Measurements from ENCODE around the gene IL10RB. TPM values are rescaled to one million over a fixed set of nuclear protein-coding genes. Genes with fewer than 3 reads are reported as not detected.

The IL10RB gene
- total and polyA plus RNA-seq, 10 of the 15 experiments (the other 5 are each of a cell fraction or from before 2014, with no cell fraction given): 15.0 to 55.1 (median 34.9) TPM

- CTCF ChIA-PET: interaction anchor here (1.2 kb wide), 1 partner anchor 14 kb away, joined by 3 read pairs; no protein-coding TSS in a partner anchor
- H3K9ac ChIP-seq (ENCODE audit: control insufficient read depth, insufficient read depth, low read length): no peak overlapping the region
- no peak overlapping the region for H3K4me2 ChIP-seq (ENCODE audit: control insufficient read depth, insufficient read depth)
- H3K9me3 ChIP-seq (replicated peaks; ENCODE audit: control insufficient read depth, insufficient read depth, low read length): no peaks in the 10 kb centered on the region
- intact Hi-C loops (cut with micrococcal nuclease; ENCODE audit: unreplicated experiment) (no loop called here), in situ Hi-C loops (cut with MboI) (no loop called here)
- DNase-seq (ENCODE audit: low read depth, low spot score): no peak
- no peak for TF ChIP-seq SREBF1 (IDR thresholded peaks at IDR 0.05; ENCODE audit: low read length)
- TF ChIP-seq CBX3 (IDR thresholded peaks at IDR 0.05; ENCODE audit: borderline replicate concordance, low read depth): no peak
- no peak for TF ChIP-seq IKZF2 (IDR thresholded peaks at IDR 0.05)
- TF ChIP-seq BMI1 (IDR thresholded peaks at IDR 0.05; ENCODE audit: borderline replicate concordance): no peak
- TF ChIP-seq JUND (IDR thresholded peaks at IDR 0.05; ENCODE audit: low read depth, low read length): no peak
- no peak for TF ChIP-seq RAD51 (IDR thresholded peaks at IDR 0.05)
- TF ChIP-seq ATF2 (IDR thresholded peaks at IDR 0.05; ENCODE audit: low read length): no peak
- TF ChIP-seq, protein P1, sequence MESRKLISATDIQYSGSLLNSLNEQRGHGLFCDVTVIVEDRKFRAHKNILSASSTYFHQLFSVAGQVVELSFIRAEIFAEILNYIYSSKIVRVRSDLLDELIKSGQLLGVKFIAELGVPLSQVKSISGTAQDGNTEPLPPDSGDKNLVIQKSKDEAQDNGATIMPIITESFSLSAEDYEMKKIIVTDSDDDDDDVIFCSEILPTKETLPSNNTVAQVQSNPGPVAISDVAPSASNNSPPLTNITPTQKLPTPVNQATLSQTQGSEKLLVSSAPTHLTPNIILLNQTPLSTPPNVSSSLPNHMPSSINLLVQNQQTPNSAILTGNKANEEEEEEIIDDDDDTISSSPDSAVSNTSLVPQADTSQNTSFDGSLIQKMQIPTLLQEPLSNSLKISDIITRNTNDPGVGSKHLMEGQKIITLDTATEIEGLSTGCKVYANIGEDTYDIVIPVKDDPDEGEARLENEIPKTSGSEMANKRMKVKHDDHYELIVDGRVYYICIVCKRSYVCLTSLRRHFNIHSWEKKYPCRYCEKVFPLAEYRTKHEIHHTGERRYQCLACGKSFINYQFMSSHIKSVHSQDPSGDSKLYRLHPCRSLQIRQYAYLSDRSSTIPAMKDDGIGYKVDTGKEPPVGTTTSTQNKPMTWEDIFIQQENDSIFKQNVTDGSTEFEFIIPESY (IDR thresholded peaks at IDR 0.05): no peak
- no peak for TF ChIP-seq BCL3 (IDR thresholded peaks at IDR 0.05; ENCODE audit: borderline replicate concordance, insufficient read depth, low read depth, low read length, poor library complexity, severe bottlenecking)
- TF ChIP-seq, protein P2, sequence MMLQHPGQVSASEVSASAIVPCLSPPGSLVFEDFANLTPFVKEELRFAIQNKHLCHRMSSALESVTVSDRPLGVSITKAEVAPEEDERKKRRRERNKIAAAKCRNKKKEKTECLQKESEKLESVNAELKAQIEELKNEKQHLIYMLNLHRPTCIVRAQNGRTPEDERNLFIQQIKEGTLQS (IDR thresholded peaks at IDR 0.05; ENCODE audit: borderline replicate concordance, extremely low read depth, low read depth, low read length): no peak
- TF ChIP-seq SIN3A (IDR thresholded peaks at IDR 0.05; ENCODE audit: low read depth, low read length): no peak
- no peak for TF ChIP-seq ZNF217 (IDR thresholded peaks at IDR 0.05)
- TF ChIP-seq NBN (IDR thresholded peaks at IDR 0.05): no peak
- no peak for TF ChIP-seq NR2F1 (conservative IDR thresholded peaks at IDR 0.05)
- TF ChIP-seq MTA3 (IDR thresholded peaks at IDR 0.05; ENCODE audit: borderline replicate concordance, low read length): no peak
- no peak for TF ChIP-seq PKNOX1 (IDR thresholded peaks at IDR 0.05)
- no peak for TF ChIP-seq FOS (IDR thresholded peaks at IDR 0.05; ENCODE audit: borderline replicate concordance, extremely low read depth, insufficient read length)
- no peak for TF ChIP-seq SRF (IDR thresholded peaks at IDR 0.05; ENCODE audit: low read depth in 2 of 2, low read length in 2 of 2)
- no peaks in the 10 kb centered on the region for H3K36me3 ChIP-seq (ENCODE audit: control insufficient read depth in 2 of 2, insufficient read depth in 2 of 2, low read length in 1 of 2)
- BruUV-seq (replicated peaks): no TSS peak
- no peaks in the 10 kb centered on the region for H3K79me2 ChIP-seq (ENCODE audit: control insufficient read depth, insufficient read depth, low read length)
- no peak for FAIRE-seq
- SMC1A ChIA-PET (ENCODE audit: uncharacterized antibody, unreplicated experiment): interaction anchor here (1.5 kb wide), 1 partner anchor 156 kb away, joined by 3 read pairs; no protein-coding TSS in a partner anchor
- peaks cover 22% of the 10 kb centered on the region for H3K4me1 ChIP-seq (ENCODE audit: control insufficient read depth, insufficient read depth, low read length)
- ATAC-seq: no peak
- H3K27me3 ChIP-seq (replicated peaks in 1 of 2; ENCODE audit: control insufficient read depth in 2 of 2, insufficient read depth in 2 of 2, low read length in 1 of 2): no peaks in the 10 kb centered on the region
- POLR2A ChIA-PET: interaction anchor here (0.5 kb wide), 1 partner anchor 224 kb away, joined by 6 read pairs; no protein-coding TSS in a partner anchor
- H3K4me3 ChIP-seq: no peak overlapping the region
- no peak overlapping the region for H3K27ac ChIP-seq (ENCODE audit: control insufficient read depth, insufficient read depth)
- WGBS (ENCODE audit: insufficient coverage, insufficient replicate concordance, low lambda C conversion rate, missing lambda C conversion rate): 97% methylated on average over 3 of the region's 3 CpGs
- no peaks in the 10 kb centered on the region for H4K20me1 ChIP-seq (ENCODE audit: control insufficient read depth, insufficient read depth)
- RAD21 ChIA-PET (ENCODE audit: unreplicated experiment): interaction anchor here (1.1 to 1.4 kb wide), 2 partner anchors 17 to 19 kb away, joined by 3 to 4 read pairs; no protein-coding TSS in a partner anchor
- no peak overlapping the region for H2AFZ ChIP-seq (ENCODE audit: control insufficient read depth, low read depth, low read length)
Measured at GRCh38 chr21:33219954-33220353, 46.2 kb upstream of the IL10RB start.
